WERI-Rb-1 (cell line): ENCODE measurements around the gene MPG.

Source experiments
- DNase-seq: peaks from one replicate; pipeline ENCODE4 v3.0.0-alpha.2; 2020
- H3K27ac ChIP-seq: fragments of 250-450 bp; sonication (Bioruptor Pico); 2 replicates; pipeline ENCODE4 v1.5.1; 2020; ENCODE audit warnings: mild to moderate bottlenecking, moderate library complexity
- H3K27me3 ChIP-seq: fragments of 250-450 bp; sonication (Bioruptor Pico); 2 replicates; pipeline ENCODE4 v1.5.1; 2021; ENCODE audit warnings: mild to moderate bottlenecking, low read depth, moderate library complexity; ENCODE audit not compliant: insufficient read depth, severe bottlenecking
- H3K36me3 ChIP-seq: fragments of 250-450 bp; sonication (Bioruptor Pico); 2 replicates; pipeline ENCODE4 v1.5.1; 2020; ENCODE audit warnings: mild to moderate bottlenecking, moderate library complexity
- H3K4me3 ChIP-seq: 2 replicates; pipeline ENCODE4 v1.5.1; 2011; ENCODE audit warnings: low read depth, mild to moderate bottlenecking, control low read depth, low read length
- H3K9me3 ChIP-seq: fragments of 250-450 bp; sonication (Bioruptor Pico); 2 replicates; pipeline ENCODE4 v1.5.1; 2021; ENCODE audit warnings: mild to moderate bottlenecking, moderate library complexity; ENCODE audit not compliant: severe bottlenecking
- TF ChIP-seq, protein P1 (sequence below): IDR thresholded peaks from 2 replicates; pipeline ENCODE4 v1.5.1; 2011; ENCODE audit warnings: low read depth, mild to moderate bottlenecking, control low read depth, inconsistent platforms, low read length

Gene MPG

DNA sequence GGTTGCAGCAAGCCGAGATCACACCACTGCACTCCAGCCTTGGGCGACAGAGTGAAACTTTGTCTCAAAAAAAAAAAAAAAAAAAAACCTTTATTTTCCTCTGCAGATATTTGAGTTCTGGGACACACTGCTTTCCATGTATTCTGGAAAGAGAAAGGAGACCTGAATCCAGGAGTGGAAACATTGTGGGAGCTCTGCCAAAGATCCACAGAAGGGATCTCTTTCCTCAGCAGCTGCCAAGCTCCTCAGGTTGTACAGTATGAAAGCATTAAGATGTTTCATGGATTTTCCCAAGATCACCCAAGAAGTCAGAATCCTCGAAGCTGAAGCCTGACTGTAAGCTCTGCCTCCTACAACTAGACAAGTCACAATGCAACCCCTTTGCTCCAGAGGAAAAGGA, 47.0 kb downstream of the MPG start:
- Histone ChIP-seq H3K27me3 (no peaks in the 10 kb centered on the region), H3K36me3 (0 out of 2 replicates have a peak, but pooled peaks cover 2% of the 10 kb centered on the region), H3K4me3 (no peak overlapping the region), H3K27ac (no peak overlapping the region), H3K9me3 (no peaks in the 10 kb centered on the region)
- no peak for DNase-seq
- TF ChIP-seq, protein P1, sequence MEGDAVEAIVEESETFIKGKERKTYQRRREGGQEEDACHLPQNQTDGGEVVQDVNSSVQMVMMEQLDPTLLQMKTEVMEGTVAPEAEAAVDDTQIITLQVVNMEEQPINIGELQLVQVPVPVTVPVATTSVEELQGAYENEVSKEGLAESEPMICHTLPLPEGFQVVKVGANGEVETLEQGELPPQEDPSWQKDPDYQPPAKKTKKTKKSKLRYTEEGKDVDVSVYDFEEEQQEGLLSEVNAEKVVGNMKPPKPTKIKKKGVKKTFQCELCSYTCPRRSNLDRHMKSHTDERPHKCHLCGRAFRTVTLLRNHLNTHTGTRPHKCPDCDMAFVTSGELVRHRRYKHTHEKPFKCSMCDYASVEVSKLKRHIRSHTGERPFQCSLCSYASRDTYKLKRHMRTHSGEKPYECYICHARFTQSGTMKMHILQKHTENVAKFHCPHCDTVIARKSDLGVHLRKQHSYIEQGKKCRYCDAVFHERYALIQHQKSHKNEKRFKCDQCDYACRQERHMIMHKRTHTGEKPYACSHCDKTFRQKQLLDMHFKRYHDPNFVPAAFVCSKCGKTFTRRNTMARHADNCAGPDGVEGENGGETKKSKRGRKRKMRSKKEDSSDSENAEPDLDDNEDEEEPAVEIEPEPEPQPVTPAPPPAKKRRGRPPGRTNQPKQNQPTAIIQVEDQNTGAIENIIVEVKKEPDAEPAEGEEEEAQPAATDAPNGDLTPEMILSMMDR = no peak

DNA sequence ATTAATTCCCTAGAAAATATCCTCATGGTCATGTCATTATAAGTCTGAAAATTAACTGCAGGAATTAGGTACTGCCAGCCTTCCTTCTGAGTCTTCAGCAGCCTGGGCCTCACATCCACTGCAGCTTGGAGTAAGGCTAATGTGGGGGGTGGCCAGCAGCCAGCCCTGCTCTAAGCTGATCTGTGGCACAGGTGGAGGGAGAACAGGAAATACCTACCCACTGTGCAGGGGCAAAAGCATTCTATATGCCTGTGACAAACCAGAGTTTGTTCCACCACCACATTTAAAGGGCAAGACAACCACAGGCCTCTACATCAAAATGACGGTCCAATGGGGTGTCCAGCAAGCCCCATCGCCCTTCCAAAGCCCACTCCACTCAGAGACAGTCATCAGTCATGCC, 51.0 kb downstream of the MPG start:
- Histone ChIP-seq H3K4me3 (no peak overlapping the region), H3K27me3 (no peaks in the 10 kb centered on the region), H3K36me3 (peaks cover 2% of the 10 kb centered on the region; the same call in 1 of the 2 replicates), H3K27ac (peak overlapping the region; percentile 70; the same call in 1 of the 2 replicates), H3K9me3 (no peaks in the 10 kb centered on the region)
- TF ChIP-seq, protein P1 = no peak
- DNase-seq = peak; percentile 42

DNA sequence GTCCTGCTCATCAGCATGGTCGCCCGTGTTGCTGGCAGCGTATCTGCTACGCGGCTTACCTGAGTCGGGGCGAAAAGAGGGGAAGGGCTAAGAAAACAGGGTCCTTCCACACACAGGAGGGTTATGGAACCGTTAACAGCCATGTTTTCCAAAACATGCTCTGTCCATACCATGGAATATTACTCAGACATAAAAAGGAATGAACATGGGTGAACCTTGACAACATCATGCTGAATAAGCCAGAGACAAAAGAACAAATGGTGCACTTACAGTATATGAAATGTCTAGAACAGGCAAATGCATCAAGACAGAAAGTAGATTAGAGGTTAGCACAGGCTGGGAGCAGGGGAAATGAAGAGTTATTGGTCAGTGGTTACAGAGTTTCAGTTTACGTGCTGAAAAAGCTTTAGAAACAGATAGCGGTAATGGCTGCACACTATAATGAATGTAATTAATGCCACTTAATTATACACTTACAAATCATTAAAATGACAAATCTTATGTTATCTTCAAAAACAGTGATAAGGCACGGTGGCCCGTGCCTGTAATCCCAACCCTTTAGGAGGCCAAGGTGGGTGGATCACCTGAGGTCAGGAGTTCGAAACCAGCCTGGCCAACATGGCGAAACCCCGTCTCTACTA, 52.6 kb downstream of the MPG start:
- DNase-seq = no peak
- TF ChIP-seq, protein P1 = no peak
- H3K27ac ChIP-seq = no peak overlapping the region

DNA sequence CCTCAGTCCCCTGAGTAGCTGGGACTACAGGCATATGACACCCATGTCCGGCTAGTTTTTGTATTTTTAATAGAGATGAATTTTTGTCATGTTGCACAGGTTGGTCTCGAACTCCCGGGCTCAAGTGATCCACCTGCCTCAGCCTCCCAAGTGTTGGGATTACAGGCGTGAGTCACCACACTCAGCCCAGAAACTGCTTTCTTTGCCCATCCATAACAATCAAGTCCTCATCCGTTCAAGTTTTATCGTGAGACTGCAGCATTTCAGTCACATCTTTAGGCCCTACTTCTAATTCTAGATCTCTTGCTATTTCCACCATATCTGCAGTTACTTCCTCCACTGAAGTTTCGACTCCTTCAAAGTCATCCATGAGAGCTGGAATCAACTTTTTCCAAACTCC, 54.1 kb downstream of the MPG start:
- no peak for DNase-seq
- Histone ChIP-seq H3K27ac (no peak overlapping the region), H3K9me3 (no peaks in the 10 kb centered on the region), H3K4me3 (no peak overlapping the region), H3K27me3 (no peaks in the 10 kb centered on the region), H3K36me3 (peaks cover 5% of the 10 kb centered on the region)
- TF ChIP-seq, protein P1 = no peak

More for the DNA sequence above, 52.6 kb downstream of the MPG start:
- H3K4me3 ChIP-seq = no peak overlapping the region
- peaks cover 2% of the 10 kb centered on the region; the same call in 1 of the 2 replicates for H3K36me3 ChIP-seq
- no peaks in the 10 kb centered on the region for H3K9me3 ChIP-seq
- H3K27me3 ChIP-seq = no peaks in the 10 kb centered on the region

DNA sequence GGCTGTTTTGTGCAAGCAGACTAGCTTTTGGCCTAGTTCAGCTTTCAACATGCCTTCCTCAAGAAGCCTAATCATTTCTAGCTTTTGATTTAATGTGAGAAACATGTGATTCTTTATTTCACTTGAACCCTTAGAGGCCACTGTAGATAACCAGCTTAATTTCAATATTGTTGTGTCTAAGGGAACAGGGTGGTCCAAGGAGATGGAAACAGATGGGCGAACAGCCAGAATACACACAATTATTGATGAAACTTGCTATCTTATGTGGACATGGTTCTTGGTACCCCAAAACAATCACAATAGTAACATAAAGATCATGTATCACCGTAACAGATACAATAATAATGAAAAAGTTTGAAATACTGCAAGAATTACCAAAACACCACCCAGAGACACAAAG, 55.7 kb downstream of the MPG start:
- TF ChIP-seq, protein P1 = no peak
- H3K4me3 ChIP-seq = no peak overlapping the region
- H3K27me3 ChIP-seq = no peaks in the 10 kb centered on the region
- H3K36me3 ChIP-seq = peaks cover 5% of the 10 kb centered on the region
- no peak overlapping the region for H3K27ac ChIP-seq
- no peak for DNase-seq
- no peaks in the 10 kb centered on the region for H3K9me3 ChIP-seq
